Gastroesophageal sphincter (tissue), 3 donors: ENCODE measurements around the gene CDH11.

Experiments used
- EP300 ChIP-seq: sonication (generic); formaldehyde crosslinking; IDR thresholded peaks from one replicate; pipeline ENCODE4 v1.6.1; 2017; ENCODE audit warnings: antibody characterized with exemption, mild to moderate bottlenecking
- POLR2A ChIP-seq, 2 donors: fragments of 450-650 bp; IDR thresholded peaks; one replicate each; pipeline ENCODE4 v1.6.1; 2017; ENCODE audit warnings: antibody characterized with exemption in 2 of 2, mild to moderate bottlenecking in 2 of 2, moderate library complexity in 1 of 2
- POLR2AphosphoS5 ChIP-seq: sonication (generic); formaldehyde crosslinking; IDR thresholded peaks from one replicate; pipeline ENCODE4 v1.6.1; 2017; ENCODE audit warnings: antibody characterized with exemption
- TF ChIP-seq, protein P1 (sequence below), 4 experiments: fragments of 200-600 bp in 2 of 4; fragments of 450-650 bp in 2 of 4; sonication (generic) in 1 of 4; IDR thresholded peaks; one replicate each; pipeline ENCODE4 v1.5.1; 2017 to 2019; ENCODE audit warnings: antibody characterized with exemption in 4 of 4, mild to moderate bottlenecking in 2 of 4, moderate library complexity in 2 of 4

DNA sequence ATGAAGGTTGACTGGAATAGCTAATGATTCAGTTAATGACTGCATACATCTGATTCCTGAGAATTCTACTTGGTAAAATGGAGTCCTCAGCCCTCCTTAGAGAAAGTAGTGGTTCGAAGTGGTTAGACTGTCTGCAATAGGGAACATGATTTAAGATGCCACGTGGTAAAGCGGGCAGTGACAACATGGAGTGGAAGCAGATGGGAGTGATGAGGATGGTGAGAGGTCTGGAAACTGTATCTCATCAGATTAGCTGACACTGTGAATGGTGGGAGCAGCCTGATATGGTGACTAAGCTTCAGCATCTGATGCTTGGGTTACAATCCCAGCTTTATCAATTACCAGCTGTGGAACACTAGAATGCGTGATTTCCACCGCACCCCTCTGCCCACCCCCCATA lies 8.4 kb downstream of the CDH11 start:
- TF ChIP-seq, protein P1, sequence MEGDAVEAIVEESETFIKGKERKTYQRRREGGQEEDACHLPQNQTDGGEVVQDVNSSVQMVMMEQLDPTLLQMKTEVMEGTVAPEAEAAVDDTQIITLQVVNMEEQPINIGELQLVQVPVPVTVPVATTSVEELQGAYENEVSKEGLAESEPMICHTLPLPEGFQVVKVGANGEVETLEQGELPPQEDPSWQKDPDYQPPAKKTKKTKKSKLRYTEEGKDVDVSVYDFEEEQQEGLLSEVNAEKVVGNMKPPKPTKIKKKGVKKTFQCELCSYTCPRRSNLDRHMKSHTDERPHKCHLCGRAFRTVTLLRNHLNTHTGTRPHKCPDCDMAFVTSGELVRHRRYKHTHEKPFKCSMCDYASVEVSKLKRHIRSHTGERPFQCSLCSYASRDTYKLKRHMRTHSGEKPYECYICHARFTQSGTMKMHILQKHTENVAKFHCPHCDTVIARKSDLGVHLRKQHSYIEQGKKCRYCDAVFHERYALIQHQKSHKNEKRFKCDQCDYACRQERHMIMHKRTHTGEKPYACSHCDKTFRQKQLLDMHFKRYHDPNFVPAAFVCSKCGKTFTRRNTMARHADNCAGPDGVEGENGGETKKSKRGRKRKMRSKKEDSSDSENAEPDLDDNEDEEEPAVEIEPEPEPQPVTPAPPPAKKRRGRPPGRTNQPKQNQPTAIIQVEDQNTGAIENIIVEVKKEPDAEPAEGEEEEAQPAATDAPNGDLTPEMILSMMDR (IDR thresholded peaks at IDR 0.05): no peak
- TF ChIP-seq POLR2A (IDR thresholded peaks at IDR 0.05): no peak
- no peak for TF ChIP-seq EP300
- TF ChIP-seq POLR2AphosphoS5: no peak
